Keratinocyte (primary cell): ENCODE results near the gene HTRA1. TPM values are rescaled to one million over a fixed set of nuclear protein-coding genes. Genes with fewer than 3 reads are reported as not detected.

Experiments used
- DNase-seq: peaks from one replicate; pipeline ENCODE4 v3.0.0-alpha.2; 2011; ENCODE audit warnings: low read depth, missing footprints, low spot score
- FAIRE-seq: peaks from 2 replicates; lab custom pipeline; 2011; peaks lifted over from hg19 to GRCh38; lab: Jason Lieb, UNC
- H2AFZ ChIP-seq: 2 replicates; pipeline ENCODE4 v1.6.0; 2012; ENCODE audit warnings: low read length, control low read depth, inconsistent platforms; ENCODE audit not compliant: control insufficient read depth
- H3K27ac ChIP-seq: 2 replicates; pipeline ENCODE4 v1.5.1; 2011; ENCODE audit warnings: low read length; ENCODE audit not compliant: control insufficient read depth, insufficient read depth
- H3K27me3 ChIP-seq: 3 replicates; pipeline ENCODE4 v1.6.0; 2011; ENCODE audit warnings: low read length; ENCODE audit not compliant: control insufficient read depth, insufficient read depth; ENCODE audit errors: extremely low read depth
- H3K36me3 ChIP-seq, 2 experiments: 2 replicates in 1 of 2; 3 replicates in 1 of 2; pipeline ENCODE4 v1.5.1; 2011; ENCODE audit warnings: low read length in 2 of 2, mild to moderate bottlenecking in 1 of 2; ENCODE audit not compliant: control insufficient read depth in 2 of 2, insufficient read depth in 2 of 2; ENCODE audit errors: extremely low read depth in 1 of 2
- H3K4me1 ChIP-seq: 3 replicates; pipeline ENCODE4 v1.5.1; 2011; ENCODE audit warnings: low read length; ENCODE audit not compliant: control insufficient read depth, insufficient read depth; ENCODE audit errors: extremely low read depth
- H3K4me2 ChIP-seq: 3 replicates; pipeline ENCODE4 v1.6.0; 2011; ENCODE audit warnings: low read depth, low read length; ENCODE audit not compliant: control insufficient read depth, insufficient read depth; ENCODE audit errors: extremely low read depth
- H3K4me3 ChIP-seq, 3 experiments: fragments of 200-600 bp in 1 of 3; sonication (generic) in 1 of 3; 2 replicates in 2 of 3; 3 replicates in 1 of 3; pipeline ENCODE4 v1.5.1; 2011 to 2016; ENCODE audit warnings: low read length in 3 of 3, mild to moderate bottlenecking in 3 of 3, control low read depth in 2 of 3, inconsistent platforms in 1 of 3, low read depth in 1 of 3, mixed read lengths in 1 of 3, mixed run types in 1 of 3, moderate library complexity in 1 of 3; ENCODE audit not compliant: control insufficient read depth in 2 of 3, insufficient read depth in 2 of 3; ENCODE audit errors: extremely low read depth in 1 of 3
- H3K79me2 ChIP-seq: 2 replicates; pipeline ENCODE4 v1.6.0; 2012; ENCODE audit warnings: low read length; ENCODE audit not compliant: control insufficient read depth, insufficient read depth
- H3K9ac ChIP-seq: 3 replicates; pipeline ENCODE4 v1.6.0; 2011; ENCODE audit warnings: low read length; ENCODE audit not compliant: control insufficient read depth, insufficient read depth; ENCODE audit errors: extremely low read depth
- H3K9me1 ChIP-seq: 3 replicates; pipeline ENCODE4 v1.6.0; 2011; ENCODE audit warnings: low read length; ENCODE audit not compliant: control insufficient read depth, insufficient read depth; ENCODE audit errors: extremely low read depth
- H3K9me3 ChIP-seq: 2 replicates; pipeline ENCODE4 v1.5.1; 2012; ENCODE audit warnings: low read depth, low read length; ENCODE audit not compliant: control insufficient read depth
- H4K20me1 ChIP-seq: 3 replicates; pipeline ENCODE4 v1.6.0; 2011; ENCODE audit warnings: low read length; ENCODE audit not compliant: control insufficient read depth, insufficient read depth; ENCODE audit errors: extremely low read depth
- EZH2 ChIP-seq: IDR thresholded peaks from one replicate; pipeline ENCODE4 v1.6.1; 2012; ENCODE audit warnings: inconsistent platforms, mild to moderate bottlenecking, low read length, moderate library complexity
- dilution Hi-C: fragments of 300-500 bp; cut with MboI; formaldehyde crosslinking; loops from one replicate; pipeline ENCODE4 v1.7.0; 2020; ENCODE audit warnings: low sequenced_read_pairs; ENCODE audit not compliant: extremely low pct_ligation_motif_present
- polyA plus RNA-seq, 5 experiments: library from polyadenylated mRNA; depleted of rRNA in 3 of 5; stranded (reverse) in 3 of 5; stranded (forward) in 1 of 5; unstranded in 1 of 5; fragments of >200 nt; gene quantifications; 1 replicate in 1 of 5; 2 replicates in 3 of 5; 3 replicates in 1 of 5; pipeline versions ENCODE4 v1.2.1 to v1.2.3, GENCODE V29; 2011 to 2012; ENCODE audit warnings: missing spikeins in 2 of 5, low read depth in 1 of 5, low replicate concordance in 1 of 5
- TF ChIP-seq, protein P1 (sequence below), 3 experiments: IDR thresholded peaks in 1 of 3; conservative IDR thresholded peaks in 1 of 3; optimal IDR thresholded peaks in 1 of 3; 2 replicates in 2 of 3; 3 replicates in 1 of 3; pipeline versions ENCODE3 to v1.5.1; 2011; ENCODE audit warnings: low read length in 3 of 3, mild to moderate bottlenecking in 3 of 3, moderate library complexity in 2 of 3, control low read depth in 1 of 3, inconsistent platforms in 1 of 3; ENCODE audit not compliant: insufficient read depth in 2 of 3; ENCODE audit errors: extremely low read depth in 1 of 3

HTRA1 gene
- polyA plus RNA-seq, 1 donor (not counting 4 experiments of a cell fraction or from before 2014, with no cell fraction given), result 412 TPM

GRCh38 chr10:122419876-122420623, 41.3 kb upstream of the HTRA1 start:
- Histone ChIP-seq H3K4me1 (peaks cover 40% of the 10 kb centered on the region), H3K79me2 (no peaks in the 10 kb centered on the region), H3K36me3 (peaks cover 3 to 18% of the 10 kb centered on the region in 2 experiments), H3K4me2 (peak overlapping the region; percentile 52), H4K20me1 (no peaks in the 10 kb centered on the region), H3K9me3 (no peaks in the 10 kb centered on the region), H3K27ac (peak overlapping the region; percentile 97), H3K9me1 (no peaks in the 10 kb centered on the region), H3K4me3 (no peak overlapping the region), H3K27me3 (no peaks in the 10 kb centered on the region), H2AFZ (no peak overlapping the region), H3K9ac (peak overlapping the region; percentile 61)
- DNase-seq, result peak; percentile 26
- FAIRE-seq, result peak; percentile 86
- TF ChIP-seq EZH2, result no peak
- TF ChIP-seq, protein P1, sequence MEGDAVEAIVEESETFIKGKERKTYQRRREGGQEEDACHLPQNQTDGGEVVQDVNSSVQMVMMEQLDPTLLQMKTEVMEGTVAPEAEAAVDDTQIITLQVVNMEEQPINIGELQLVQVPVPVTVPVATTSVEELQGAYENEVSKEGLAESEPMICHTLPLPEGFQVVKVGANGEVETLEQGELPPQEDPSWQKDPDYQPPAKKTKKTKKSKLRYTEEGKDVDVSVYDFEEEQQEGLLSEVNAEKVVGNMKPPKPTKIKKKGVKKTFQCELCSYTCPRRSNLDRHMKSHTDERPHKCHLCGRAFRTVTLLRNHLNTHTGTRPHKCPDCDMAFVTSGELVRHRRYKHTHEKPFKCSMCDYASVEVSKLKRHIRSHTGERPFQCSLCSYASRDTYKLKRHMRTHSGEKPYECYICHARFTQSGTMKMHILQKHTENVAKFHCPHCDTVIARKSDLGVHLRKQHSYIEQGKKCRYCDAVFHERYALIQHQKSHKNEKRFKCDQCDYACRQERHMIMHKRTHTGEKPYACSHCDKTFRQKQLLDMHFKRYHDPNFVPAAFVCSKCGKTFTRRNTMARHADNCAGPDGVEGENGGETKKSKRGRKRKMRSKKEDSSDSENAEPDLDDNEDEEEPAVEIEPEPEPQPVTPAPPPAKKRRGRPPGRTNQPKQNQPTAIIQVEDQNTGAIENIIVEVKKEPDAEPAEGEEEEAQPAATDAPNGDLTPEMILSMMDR (optimal IDR thresholded peaks at IDR 0.05 in 1 of 3, IDR thresholded peaks at IDR 0.05 in 1 of 3, conservative IDR thresholded peaks at IDR 0.05 in 1 of 3; ENCODE audit: extremely low read depth in 1 of 3, insufficient read depth in 2 of 3, low read length in 3 of 3), result no peak
- dilution Hi-C loops, result no loop called here

DNA sequence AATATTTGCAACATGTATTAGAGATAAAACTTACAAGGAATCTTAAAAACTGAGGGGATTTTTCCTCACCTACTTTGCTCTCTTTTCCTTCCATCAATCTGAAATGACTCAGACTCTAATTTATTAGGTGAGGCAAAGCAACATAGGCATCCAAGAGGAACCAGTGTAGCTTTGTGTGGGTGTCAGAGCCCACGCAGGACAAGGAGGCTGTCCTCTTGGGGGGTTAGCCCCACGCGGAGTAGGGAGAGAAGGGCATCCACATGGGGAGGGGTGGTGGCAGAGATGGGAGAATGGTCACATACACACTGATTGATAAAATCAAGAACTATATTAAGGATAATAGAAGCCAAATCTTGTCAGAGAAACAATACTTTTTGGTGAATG, 40.7 kb upstream of the HTRA1 start:
- no peak overlapping the region for H3K4me3 ChIP-seq
- H3K79me2 ChIP-seq, result no peaks in the 10 kb centered on the region
- no peak overlapping the region for H2AFZ ChIP-seq
- TF ChIP-seq EZH2, result no peak
- TF ChIP-seq, protein P1 (optimal IDR thresholded peaks at IDR 0.05 in 1 of 3, IDR thresholded peaks at IDR 0.05 in 1 of 3, conservative IDR thresholded peaks at IDR 0.05 in 1 of 3; ENCODE audit: extremely low read depth in 1 of 3, insufficient read depth in 2 of 3, low read length in 3 of 3), result no peak
- DNase-seq, result no peak
- peak overlapping the region; percentile 52 for H3K4me2 ChIP-seq
- no peaks in the 10 kb centered on the region for H3K9me3 ChIP-seq
- peaks cover 40% of the 10 kb centered on the region for H3K4me1 ChIP-seq
- H3K36me3 ChIP-seq, result peaks cover 3 to 18% of the 10 kb centered on the region in 2 experiments
- peak overlapping the region; percentile 97 for H3K27ac ChIP-seq
- no peaks in the 10 kb centered on the region for H3K27me3 ChIP-seq
- no peaks in the 10 kb centered on the region for H3K9me1 ChIP-seq
- FAIRE-seq, result peak; percentile 5
- dilution Hi-C loops, result no loop called here
- H4K20me1 ChIP-seq, result no peaks in the 10 kb centered on the region
- H3K9ac ChIP-seq, result peak overlapping the region; percentile 61
